ENCODE data around the gene POLR2L.

Gene POLR2L

GRCh38 chr11:804599-804964 lies 37.7 kb downstream of the POLR2L start:
- Histone ChIP-seq H3K4me1 (no peaks in the 10 kb centered on the region), H3K27me3 (ENCODE audit: control insufficient read depth, insufficient read depth, low read length) (no peaks in the 10 kb centered on the region), H3K9me3 (ENCODE audit: control insufficient read depth, low read length) (no peaks in the 10 kb centered on the region), H3K9ac (no peak overlapping the region), H3K79me2 (no peaks in the 10 kb centered on the region), H3K27ac (no peak overlapping the region), H3K36me3 (ENCODE audit: control insufficient read depth, insufficient read depth, low read length) (no peaks in the 10 kb centered on the region), H3K4me2 (ENCODE audit: low read length) (peak overlapping the region; percentile 65), H2AFZ (no peak overlapping the region), H3K4me3 (ENCODE audit: low read depth, low read length) (peak overlapping the region; percentile 31)
- TF ChIP-seq CTCF (IDR thresholded peaks at IDR 0.05): no peak

GRCh38 chr11:803770-804598 lies 38.3 kb downstream of the POLR2L start:
- H3K9me3 ChIP-seq (ENCODE audit: control insufficient read depth, low read length): no peaks in the 10 kb centered on the region
- H3K4me3 ChIP-seq (ENCODE audit: low read depth, low read length): no peak overlapping the region
- no peak overlapping the region for H2AFZ ChIP-seq
- H3K79me2 ChIP-seq: no peaks in the 10 kb centered on the region
- no peaks in the 10 kb centered on the region for H3K27me3 ChIP-seq (ENCODE audit: control insufficient read depth, insufficient read depth, low read length)
- TF ChIP-seq CTCF (IDR thresholded peaks at IDR 0.05): no peak
- H3K27ac ChIP-seq: no peak overlapping the region
- H3K9ac ChIP-seq: no peak overlapping the region
- no peaks in the 10 kb centered on the region for H3K36me3 ChIP-seq (ENCODE audit: control insufficient read depth, insufficient read depth, low read length)
- no peaks in the 10 kb centered on the region for H3K4me1 ChIP-seq
- peak overlapping the region; percentile 65 for H3K4me2 ChIP-seq (ENCODE audit: low read length)

GRCh38 chr11:803467-803742 lies 38.9 kb downstream of the POLR2L start:
- no peaks in the 10 kb centered on the region for H3K27me3 ChIP-seq (ENCODE audit: control insufficient read depth, insufficient read depth, low read length)
- H3K9me3 ChIP-seq (ENCODE audit: control insufficient read depth, low read length): no peaks in the 10 kb centered on the region
- H3K4me1 ChIP-seq: no peaks in the 10 kb centered on the region
- no peak overlapping the region for H2AFZ ChIP-seq
- no peak overlapping the region for H3K4me2 ChIP-seq (ENCODE audit: low read length)
- H3K4me3 ChIP-seq (ENCODE audit: low read depth, low read length): no peak overlapping the region
- no peak overlapping the region for H3K9ac ChIP-seq
- H3K27ac ChIP-seq: no peak overlapping the region
- H3K79me2 ChIP-seq: no peaks in the 10 kb centered on the region
- no peaks in the 10 kb centered on the region for H3K36me3 ChIP-seq (ENCODE audit: control insufficient read depth, insufficient read depth, low read length)
- TF ChIP-seq CTCF (IDR thresholded peaks at IDR 0.05): no peak

- H3K4me3 ChIP-seq (ENCODE audit: low read depth, low read length): no peak overlapping the region
- H3K9ac ChIP-seq: no peak overlapping the region
- no peak overlapping the region for H3K27ac ChIP-seq
- H2AFZ ChIP-seq: no peak overlapping the region
- H3K27me3 ChIP-seq (ENCODE audit: control insufficient read depth, insufficient read depth, low read length): no peaks in the 10 kb centered on the region
- no peaks in the 10 kb centered on the region for H3K79me2 ChIP-seq
- H3K36me3 ChIP-seq (ENCODE audit: control insufficient read depth, insufficient read depth, low read length): no peaks in the 10 kb centered on the region
- no peak for TF ChIP-seq CTCF (IDR thresholded peaks at IDR 0.05)
- no peak overlapping the region for H3K4me2 ChIP-seq (ENCODE audit: low read length)
- no peaks in the 10 kb centered on the region for H3K9me3 ChIP-seq (ENCODE audit: control insufficient read depth, low read length)
- H3K4me1 ChIP-seq: no peaks in the 10 kb centered on the region
Measured at GRCh38 chr11:802693-803466, 39.4 kb downstream of the POLR2L start.

All from parathyroid adenoma (tissue), 2 donors.